RCC 7860 (cell line): ENCODE measurements around the gene CEP250.

Experiments
- DNase-seq: peaks from one replicate; pipeline ENCODE4 v3.0.0-alpha.2; 2015; ENCODE audit warnings: low spot score
- FAIRE-seq: peaks from 2 replicates; lab custom pipeline; 2012; peaks lifted over from hg19 to GRCh38; lab: Jason Lieb, UNC

CEP250 gene

DNA sequence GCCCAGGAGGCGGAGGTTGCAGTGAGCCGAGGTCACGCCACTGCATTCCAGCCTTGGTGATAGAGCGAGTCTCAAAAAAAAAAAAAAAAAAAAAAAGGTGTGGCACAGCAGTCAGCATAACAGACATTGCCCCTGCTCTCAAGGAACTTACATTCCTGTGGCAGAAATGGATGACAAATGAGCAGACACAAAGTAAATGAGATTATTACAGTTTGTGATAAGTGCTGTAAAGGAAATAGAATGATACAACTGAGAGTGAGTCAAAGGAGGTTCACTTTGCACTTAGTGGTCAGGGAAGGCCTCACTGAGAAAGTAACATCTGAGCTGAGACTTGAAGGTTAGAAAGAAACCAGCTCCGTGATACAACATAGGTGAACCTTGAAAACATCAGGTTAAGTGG lies 36.4 kb downstream of the CEP250 start:
- DNase-seq (no peak), FAIRE-seq (no peak)

- no peak for FAIRE-seq
Observed at GRCh38 chr20:35492352-35492751, 37.0 kb downstream of the CEP250 start.

GRCh38 chr20:35496481-35496880 lies 41.1 kb downstream of the CEP250 start:
- no peak for DNase-seq
- FAIRE-seq, result no peak

More at GRCh38 chr20:35492352-35492751, 37.0 kb downstream of the CEP250 start:
- DNase-seq, result no peak

DNA sequence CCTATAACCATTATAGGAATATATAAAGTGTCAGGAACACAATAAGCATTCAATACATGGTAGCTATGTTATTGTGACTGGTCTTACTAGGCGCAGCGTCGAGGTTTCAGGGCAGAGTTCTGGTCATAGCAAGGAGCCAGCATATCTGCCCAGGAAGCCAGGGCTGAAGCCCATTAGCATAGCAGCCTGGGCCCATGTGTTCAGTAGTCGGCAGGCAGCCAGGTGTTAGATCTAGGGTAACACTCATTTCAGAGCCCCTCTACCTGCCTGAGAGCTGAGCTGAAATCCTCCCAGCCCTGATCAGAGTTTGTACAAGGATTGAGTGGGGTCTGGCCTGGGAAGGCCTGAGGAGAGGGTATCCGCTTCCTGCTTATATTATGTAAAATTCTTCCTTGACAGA lies 41.9 kb downstream of the CEP250 start:
- DNase-seq (no peak), FAIRE-seq (no peak)

DNA sequence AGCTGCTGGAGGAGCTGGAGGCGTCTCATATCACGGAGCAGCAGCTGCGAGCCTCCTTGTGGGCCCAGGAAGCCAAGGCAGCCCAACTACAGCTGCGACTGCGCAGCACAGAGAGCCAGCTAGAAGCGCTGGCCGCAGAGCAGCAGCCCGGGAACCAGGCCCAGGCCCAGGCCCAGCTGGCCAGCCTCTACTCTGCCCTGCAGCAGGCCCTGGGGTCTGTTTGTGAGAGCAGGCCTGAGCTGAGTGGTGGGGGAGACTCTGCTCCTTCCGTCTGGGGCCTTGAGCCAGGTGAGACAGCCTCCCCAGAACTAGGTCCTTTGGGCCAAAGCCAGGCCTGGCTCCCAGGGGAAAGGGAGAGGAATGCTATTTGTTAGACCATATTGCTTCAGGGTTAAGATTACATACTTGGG lies 42.4 kb downstream of the CEP250 start:
- DNase-seq (no peak), FAIRE-seq (no peak)

- FAIRE-seq, result no peak
Observed at GRCh38 chr20:35499271-35499670, 43.9 kb downstream of the CEP250 start.

GRCh38 chr20:35502352-35502751 lies 47.0 kb downstream of the CEP250 start:
- DNase-seq (no peak), FAIRE-seq (no peak)

More at GRCh38 chr20:35499271-35499670, 43.9 kb downstream of the CEP250 start:
- DNase-seq, result no peak

GRCh38 chr20:35503281-35503680 lies 47.9 kb downstream of the CEP250 start:
- DNase-seq (no peak), FAIRE-seq (no peak)

DNA sequence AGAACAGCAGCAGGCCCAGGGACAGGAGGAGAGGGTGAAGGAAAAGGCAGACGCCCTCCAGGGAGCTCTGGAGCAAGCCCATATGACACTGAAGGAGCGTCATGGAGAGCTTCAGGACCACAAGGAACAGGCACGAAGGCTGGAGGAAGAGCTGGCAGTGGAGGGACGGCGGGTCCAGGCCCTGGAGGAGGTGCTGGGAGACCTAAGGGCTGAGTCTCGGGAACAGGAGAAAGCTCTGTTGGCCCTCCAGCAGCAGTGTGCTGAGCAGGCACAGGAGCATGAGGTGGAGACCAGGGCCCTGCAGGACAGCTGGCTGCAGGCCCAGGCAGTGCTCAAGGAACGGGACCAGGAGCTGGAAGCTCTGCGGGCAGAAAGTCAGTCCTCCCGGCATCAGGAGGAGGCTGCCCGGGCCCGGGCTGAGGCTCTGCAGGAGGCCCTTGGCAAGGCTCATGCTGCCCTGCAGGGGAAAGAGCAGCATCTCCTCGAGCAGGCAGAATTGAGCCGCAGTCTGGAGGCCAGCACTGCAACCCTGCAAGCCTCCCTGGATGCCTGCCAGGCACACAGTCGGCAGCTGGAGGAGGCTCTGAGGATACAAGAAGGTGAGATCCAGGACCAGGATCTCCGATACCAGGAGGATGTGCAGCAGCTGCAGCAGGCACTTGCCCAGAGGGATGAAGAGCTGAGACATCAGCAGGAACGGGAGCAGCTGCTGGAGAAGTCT lies 48.6 kb downstream of the CEP250 start:
- no peak for FAIRE-seq
- no peak for DNase-seq

DNA sequence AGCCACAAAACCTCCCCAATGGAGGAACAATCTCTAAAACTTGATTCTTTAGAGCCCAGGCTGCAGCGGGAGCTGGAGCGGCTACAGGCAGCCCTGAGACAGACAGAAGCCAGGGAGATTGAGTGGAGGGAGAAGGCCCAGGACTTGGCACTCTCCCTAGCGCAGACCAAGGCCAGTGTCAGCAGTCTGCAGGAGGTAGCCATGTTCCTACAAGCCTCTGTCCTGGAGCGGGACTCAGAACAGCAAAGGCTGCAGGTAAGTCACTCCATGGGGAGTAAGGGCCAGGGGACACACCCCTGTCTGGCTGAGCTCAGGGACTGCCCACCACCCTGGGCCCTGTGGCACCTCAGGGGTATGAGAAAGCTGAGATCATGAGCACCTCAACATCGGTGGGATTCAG lies 49.4 kb downstream of the CEP250 start:
- DNase-seq, result no peak
- no peak for FAIRE-seq

- no peak for FAIRE-seq
- DNase-seq, result no peak
Observed at GRCh38 chr20:35506179-35506578, 50.8 kb downstream of the CEP250 start.

- DNase-seq, result peak; percentile 29
- FAIRE-seq, result no peak
Observed at GRCh38 chr20:35506872-35507638, 51.7 kb downstream of the CEP250 start.

DNA sequence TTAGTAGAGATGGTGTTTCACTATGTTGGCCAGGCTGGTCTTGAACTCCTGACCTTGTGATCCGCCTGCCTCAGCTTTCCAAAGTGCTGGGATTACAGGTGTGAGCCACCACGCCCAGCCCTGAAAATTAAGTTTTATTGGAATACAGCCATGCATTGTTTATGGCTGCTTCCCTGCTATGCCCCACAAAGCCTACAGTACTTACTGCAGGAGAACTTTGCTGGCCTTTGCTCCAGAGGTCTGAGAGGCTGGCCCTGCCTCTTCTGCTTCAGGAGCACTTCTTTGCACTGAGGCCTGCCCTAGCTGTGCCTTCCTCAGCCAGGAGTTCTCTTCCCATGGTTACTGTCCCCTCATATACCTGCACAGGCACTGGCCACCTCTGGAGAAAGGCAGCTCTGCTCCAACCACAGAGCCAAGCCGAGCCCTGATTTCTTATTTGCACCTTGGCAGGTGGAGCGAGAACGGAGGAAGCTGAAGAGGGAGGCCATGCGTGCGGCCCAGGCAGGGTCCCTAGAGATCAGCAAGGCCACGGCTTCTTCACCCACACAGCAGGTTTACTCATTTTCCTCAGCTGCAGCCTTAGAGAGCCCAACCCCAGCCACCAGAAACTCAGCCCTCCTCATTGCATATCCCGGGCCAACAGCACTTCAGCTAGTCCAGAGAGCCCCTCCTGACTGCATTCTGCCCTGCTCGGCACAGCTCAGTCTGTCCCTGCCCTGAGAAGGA lies 53.3 kb downstream of the CEP250 start:
- FAIRE-seq, result no peak
- no peak for DNase-seq

DNA sequence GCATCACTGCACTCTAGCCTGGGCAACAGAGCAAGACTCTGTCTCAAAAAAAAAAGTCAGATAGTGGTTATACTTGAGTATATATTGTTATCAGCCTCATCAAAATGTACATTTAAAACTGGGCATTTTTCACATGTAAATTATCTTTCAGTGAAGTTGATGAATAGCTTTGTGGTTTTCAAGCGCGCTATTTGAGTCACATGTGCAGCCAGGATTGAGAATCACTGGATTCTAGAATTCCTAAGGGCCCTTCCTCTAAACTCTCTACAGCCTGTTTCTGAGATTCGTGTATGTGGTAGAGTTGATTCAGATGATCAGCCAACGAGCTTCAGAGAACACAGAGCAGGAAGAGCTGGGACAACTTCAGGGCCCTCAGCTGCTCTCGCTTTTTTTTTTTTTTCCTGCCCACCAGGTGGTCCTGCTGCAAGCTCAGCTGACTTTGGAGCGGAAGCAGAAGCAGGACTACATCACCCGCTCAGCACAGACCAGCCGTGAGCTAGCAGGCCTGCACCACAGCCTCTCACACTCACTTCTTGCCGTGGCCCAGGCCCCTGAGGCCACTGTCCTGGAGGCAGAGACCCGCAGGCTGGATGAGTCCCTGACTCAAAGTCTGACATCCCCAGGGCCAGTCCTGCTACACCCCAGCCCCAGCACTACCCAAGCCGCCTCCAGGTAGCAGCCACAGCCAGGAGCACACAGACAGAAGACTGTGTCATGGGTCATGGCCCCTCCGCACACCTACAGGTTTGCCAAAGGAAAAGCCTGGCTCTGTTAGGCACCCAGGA lies 55.7 kb downstream of the CEP250 start:
- FAIRE-seq, result no peak
- no peak for DNase-seq

DNA sequence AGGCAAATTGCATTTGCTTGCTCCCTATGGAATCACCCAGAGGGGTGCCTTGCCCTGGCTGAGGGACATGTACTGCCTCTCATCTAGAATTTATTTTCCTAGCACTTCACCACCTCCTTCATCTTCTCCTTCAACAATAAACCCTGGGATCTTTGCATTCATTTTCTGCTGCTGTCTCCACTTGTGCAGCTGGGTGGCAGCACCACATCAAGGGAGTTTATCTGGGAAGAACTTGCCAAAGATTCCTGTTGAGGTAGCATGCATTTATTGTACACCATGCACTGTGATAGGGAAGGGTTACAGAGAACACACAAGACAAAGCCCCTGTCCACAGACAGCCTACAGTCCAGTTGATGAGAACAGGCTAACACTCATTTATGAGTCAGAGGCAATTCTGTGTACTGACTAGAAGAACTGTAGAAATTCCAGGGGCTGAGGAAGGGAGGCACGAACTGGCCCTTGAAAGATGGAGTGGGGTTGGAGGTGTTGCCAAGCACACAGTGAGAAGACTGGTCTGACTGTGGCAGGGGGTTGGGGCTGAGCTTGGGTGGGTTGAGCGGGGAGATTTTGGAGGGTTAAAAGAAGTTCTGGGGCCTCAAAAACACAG lies 56.5 kb downstream of the CEP250 start:
- FAIRE-seq, result peak; percentile 7
- peak; percentile 26 for DNase-seq

DNA sequence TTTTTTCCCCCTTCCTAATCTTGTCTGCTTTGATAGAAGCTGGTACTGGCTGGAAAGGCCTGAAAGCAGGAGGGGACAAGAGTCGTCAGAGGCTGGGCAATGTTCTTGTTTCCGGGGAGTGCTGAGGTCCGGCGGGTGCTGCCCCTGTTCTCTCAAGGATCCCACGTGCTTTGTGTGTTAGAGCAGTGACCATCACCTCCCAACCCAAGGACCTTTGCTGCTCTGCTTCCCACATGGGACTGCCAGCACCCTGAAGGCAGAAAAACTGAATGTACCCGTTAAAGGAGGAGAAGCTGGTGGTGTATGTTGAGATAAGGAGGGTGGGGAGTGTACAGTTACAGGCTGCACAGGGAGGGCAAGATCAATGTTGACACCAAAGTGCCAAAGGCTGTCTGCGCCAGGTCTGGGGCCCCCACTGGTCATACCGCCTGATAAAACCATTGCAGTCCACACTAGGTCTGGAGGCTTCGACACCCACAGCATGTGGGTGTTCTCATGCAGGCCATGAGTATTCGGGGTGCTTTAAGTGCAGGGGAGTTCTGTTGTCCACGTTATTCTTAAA lies 59.1 kb downstream of the CEP250 start:
- DNase-seq (no peak), FAIRE-seq (no peak)

- FAIRE-seq, result no peak
- no peak for DNase-seq
Observed at GRCh38 chr20:35515341-35515740, 59.9 kb downstream of the CEP250 start.

DNA sequence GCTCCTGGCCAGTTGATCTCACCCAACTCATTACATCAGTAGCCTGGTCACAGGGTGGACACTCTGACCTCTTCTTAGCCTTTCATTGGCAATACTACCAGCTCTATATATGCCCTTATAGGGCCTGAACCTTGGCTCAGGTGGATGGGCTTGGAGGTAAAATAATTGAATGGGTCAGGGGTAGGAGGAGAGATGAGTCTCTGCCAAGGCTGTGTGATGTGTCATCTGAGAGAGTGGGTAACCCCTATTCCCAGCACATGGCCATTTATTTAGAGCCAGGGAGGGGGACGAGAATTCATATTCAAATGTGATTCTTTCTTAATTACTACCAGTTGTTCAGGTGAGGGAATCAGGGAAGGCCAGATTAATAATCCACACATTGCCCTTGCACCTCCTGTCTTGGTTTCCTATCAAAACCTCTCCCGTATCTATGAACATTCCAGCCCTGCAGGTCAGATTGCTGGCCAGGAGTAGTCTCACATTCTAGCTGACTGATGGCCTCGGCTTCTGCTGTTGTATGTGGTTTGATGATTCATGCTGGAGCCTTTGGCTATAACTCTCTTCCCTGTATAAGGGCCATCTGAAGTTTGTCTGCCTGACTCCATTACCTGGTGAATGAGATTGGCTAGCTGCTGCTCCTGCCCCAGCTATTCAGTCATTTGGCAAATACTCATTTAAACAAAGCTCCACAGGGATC lies 60.7 kb downstream of the CEP250 start:
- peak; percentile 95 for FAIRE-seq
- DNase-seq, result peak; percentile 93

DNA sequence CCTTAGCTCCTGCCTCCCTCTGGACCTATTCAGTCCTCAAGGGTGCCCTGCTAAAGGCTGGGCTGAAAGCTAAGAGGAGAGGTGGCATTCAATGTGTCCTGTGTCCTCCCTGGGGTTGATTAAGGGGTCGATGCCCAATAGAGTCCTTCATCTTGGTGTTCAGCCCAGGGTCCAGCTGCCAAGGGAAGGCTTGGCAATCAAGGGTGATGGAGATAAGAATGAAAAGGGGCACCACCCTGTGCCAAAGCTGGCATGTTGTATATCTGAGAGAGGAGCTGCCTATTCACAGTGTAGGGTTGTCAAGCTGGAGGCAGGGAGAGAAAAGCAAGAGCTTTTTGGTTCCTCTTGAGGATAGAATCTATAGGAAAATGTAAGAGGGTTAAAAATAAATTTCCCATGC lies 61.7 kb downstream of the CEP250 start:
- FAIRE-seq, result no peak
- no peak for DNase-seq
